Fibroblast of lung (primary cell): ENCODE measurements around the gene MAP3K4. TPM values are rescaled to one million over a fixed set of nuclear protein-coding genes. Genes with fewer than 3 reads are reported as not detected.

Experiments
- DNase-seq, 2 donors: peaks; one replicate each; pipeline versions ENCODE4 v3.0.0 to v3.0.0-alpha.2; 2010; ENCODE audit warnings: low read depth in 2 of 2
- H2AFZ ChIP-seq: 2 replicates; pipeline ENCODE4 v1.5.1; 2012; ENCODE audit warnings: low read length, control low read depth, inconsistent platforms
- H3K27ac ChIP-seq: 2 replicates; pipeline ENCODE4 v1.5.1; 2011; ENCODE audit warnings: low read length, control low read depth; ENCODE audit not compliant: insufficient read depth
- H3K27me3 ChIP-seq: 2 replicates; pipeline ENCODE4 v1.5.1; 2011; ENCODE audit warnings: mild to moderate bottlenecking, low read length; ENCODE audit not compliant: control insufficient read depth, insufficient read depth
- H3K36me3 ChIP-seq: 2 replicates; pipeline ENCODE4 v1.5.1; 2011; ENCODE audit warnings: low read length; ENCODE audit not compliant: control insufficient read depth, insufficient read depth
- H3K4me1 ChIP-seq: 2 replicates; pipeline ENCODE4 v1.5.1; 2011; ENCODE audit warnings: low read length; ENCODE audit not compliant: control insufficient read depth, insufficient read depth; ENCODE audit errors: extremely low read depth
- H3K4me2 ChIP-seq: 2 replicates; pipeline ENCODE4 v1.5.1; 2011; ENCODE audit warnings: low read length, control low read depth; ENCODE audit not compliant: insufficient read depth; ENCODE audit errors: extremely low read depth
- H3K4me3 ChIP-seq, 4 experiments: fragments of 200-600 bp in 1 of 4; sonication (generic) in 1 of 4; replicated peaks in 1 of 4; 2 replicates each; pipeline ENCODE4 v1.5.1; 2011 to 2016; ENCODE audit warnings: low read length in 4 of 4, low read depth in 3 of 4, mild to moderate bottlenecking in 3 of 4, control low read depth in 2 of 4, inconsistent platforms in 1 of 4, mixed read lengths in 1 of 4; ENCODE audit not compliant: insufficient read depth in 1 of 4; ENCODE audit errors: control extremely low read depth in 1 of 4
- H3K79me2 ChIP-seq: 2 replicates; pipeline ENCODE4 v1.5.1; 2012; ENCODE audit warnings: mild to moderate bottlenecking, low read length, inconsistent platforms; ENCODE audit not compliant: control insufficient read depth, insufficient read depth
- H3K9ac ChIP-seq: 2 replicates; pipeline ENCODE4 v1.5.1; 2011; ENCODE audit warnings: mild to moderate bottlenecking, low read length, control low read depth; ENCODE audit not compliant: insufficient read depth
- H3K9me3 ChIP-seq: 2 replicates; pipeline ENCODE4 v1.5.1; 2012; ENCODE audit warnings: low read depth, low read length; ENCODE audit not compliant: control insufficient read depth, insufficient read depth
- H4K20me1 ChIP-seq: 2 replicates; pipeline ENCODE4 v1.5.1; 2011; ENCODE audit warnings: low read length; ENCODE audit not compliant: control insufficient read depth, insufficient read depth; ENCODE audit errors: extremely low read depth
- EZH2 ChIP-seq: IDR thresholded peaks from 2 replicates; pipeline ENCODE4 v1.5.1; 2012; ENCODE audit warnings: low read length, control low read depth, mild to moderate bottlenecking; ENCODE audit errors: missing control alignments
- polyA plus RNA-seq, 2 donors: library from polyadenylated mRNA; depleted of rRNA in 1 of 2; stranded (reverse) in 1 of 2; unstranded in 1 of 2; fragments of >200 nt; gene quantifications; 2 replicates each; pipeline ENCODE4 v1.2.1, GENCODE V29; 2011 to 2012; ENCODE audit warnings: missing spikeins in 1 of 2
- total RNA-seq: library from RNA; depleted of rRNA; stranded (reverse); fragments of >200 nt; gene quantifications from 2 replicates; pipeline ENCODE4 v1.2.1, GENCODE V29; 2014
- TF ChIP-seq, protein P1 (sequence below), 2 donors: IDR thresholded peaks in 1 of 2; conservative IDR thresholded peaks in 1 of 2; 1 replicate in 1 of 2; 2 replicates in 1 of 2; pipeline ENCODE4 v1.5.1; 2011 to 2012; ENCODE audit warnings: low read length in 2 of 2, control low read depth in 1 of 2, inconsistent platforms in 1 of 2, low read depth in 1 of 2, mild to moderate bottlenecking in 1 of 2

MAP3K4 gene
- total and polyA plus RNA-seq, 2 donors (not counting 1 experiment from before 2014, with no cell fraction given), result 9.1 to 44.4 TPM

DNA sequence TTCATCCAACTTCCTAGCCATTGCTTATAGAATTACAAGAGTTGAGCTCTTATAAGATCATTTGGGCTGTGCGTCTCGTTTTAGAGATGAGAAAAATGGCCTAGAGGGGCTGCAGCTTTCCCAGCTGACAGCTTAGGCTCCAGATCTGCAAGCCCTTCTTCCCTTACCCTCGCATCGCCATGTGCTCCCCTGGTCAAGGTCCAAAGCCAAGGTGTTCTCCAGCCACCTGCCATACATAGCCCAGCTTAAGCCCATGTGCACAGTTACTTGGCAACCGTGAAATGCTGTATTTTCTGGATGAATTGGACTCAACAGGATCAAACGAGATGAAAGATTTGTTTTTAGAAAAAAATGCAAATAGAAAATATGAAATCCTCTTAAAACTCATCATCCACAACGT is 7.9 kb downstream of the MAP3K4 start:
- no peaks in the 10 kb centered on the region for H3K4me1 ChIP-seq
- H3K4me3 ChIP-seq, result no peak overlapping the region
- no peaks in the 10 kb centered on the region for H3K27me3 ChIP-seq
- peaks cover 33% of the 10 kb centered on the region for H3K79me2 ChIP-seq
- H3K36me3 ChIP-seq, result no peaks in the 10 kb centered on the region
- no peak overlapping the region for H3K9ac ChIP-seq
- TF ChIP-seq EZH2, result no peak
- TF ChIP-seq, protein P1, sequence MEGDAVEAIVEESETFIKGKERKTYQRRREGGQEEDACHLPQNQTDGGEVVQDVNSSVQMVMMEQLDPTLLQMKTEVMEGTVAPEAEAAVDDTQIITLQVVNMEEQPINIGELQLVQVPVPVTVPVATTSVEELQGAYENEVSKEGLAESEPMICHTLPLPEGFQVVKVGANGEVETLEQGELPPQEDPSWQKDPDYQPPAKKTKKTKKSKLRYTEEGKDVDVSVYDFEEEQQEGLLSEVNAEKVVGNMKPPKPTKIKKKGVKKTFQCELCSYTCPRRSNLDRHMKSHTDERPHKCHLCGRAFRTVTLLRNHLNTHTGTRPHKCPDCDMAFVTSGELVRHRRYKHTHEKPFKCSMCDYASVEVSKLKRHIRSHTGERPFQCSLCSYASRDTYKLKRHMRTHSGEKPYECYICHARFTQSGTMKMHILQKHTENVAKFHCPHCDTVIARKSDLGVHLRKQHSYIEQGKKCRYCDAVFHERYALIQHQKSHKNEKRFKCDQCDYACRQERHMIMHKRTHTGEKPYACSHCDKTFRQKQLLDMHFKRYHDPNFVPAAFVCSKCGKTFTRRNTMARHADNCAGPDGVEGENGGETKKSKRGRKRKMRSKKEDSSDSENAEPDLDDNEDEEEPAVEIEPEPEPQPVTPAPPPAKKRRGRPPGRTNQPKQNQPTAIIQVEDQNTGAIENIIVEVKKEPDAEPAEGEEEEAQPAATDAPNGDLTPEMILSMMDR (conservative IDR thresholded peaks at IDR 0.05 in 1 of 2, IDR thresholded peaks at IDR 0.05 in 1 of 2; ENCODE audit: low read depth in 1 of 2, low read length in 2 of 2), result no peak
- no peak overlapping the region for H3K4me2 ChIP-seq
- no peaks in the 10 kb centered on the region for H4K20me1 ChIP-seq
- no peak overlapping the region for H3K27ac ChIP-seq
- no peak for DNase-seq
- no peak overlapping the region for H2AFZ ChIP-seq
- H3K9me3 ChIP-seq, result no peaks in the 10 kb centered on the region

GRCh38 chr6:161000632-161001031 is 9.1 kb downstream of the MAP3K4 start:
- Histone ChIP-seq H2AFZ (no peak overlapping the region), H3K9me3 (no peaks in the 10 kb centered on the region), H3K27me3 (no peaks in the 10 kb centered on the region), H3K4me3 (no peak overlapping the region), H3K4me1 (no peaks in the 10 kb centered on the region), H4K20me1 (no peaks in the 10 kb centered on the region), H3K9ac (no peak overlapping the region), H3K27ac (no peak overlapping the region), H3K79me2 (peaks cover 27% of the 10 kb centered on the region), H3K36me3 (no peaks in the 10 kb centered on the region), H3K4me2 (no peak overlapping the region)
- TF ChIP-seq EZH2, result no peak
- TF ChIP-seq, protein P1 (conservative IDR thresholded peaks at IDR 0.05 in 1 of 2, IDR thresholded peaks at IDR 0.05 in 1 of 2; ENCODE audit: low read depth in 1 of 2, low read length in 2 of 2), result no peak
- no peak for DNase-seq

GRCh38 chr6:161001421-161001820 is 9.9 kb downstream of the MAP3K4 start:
- Histone ChIP-seq H3K9me3 (no peaks in the 10 kb centered on the region), H3K36me3 (no peaks in the 10 kb centered on the region), H3K4me1 (no peaks in the 10 kb centered on the region), H3K27me3 (no peaks in the 10 kb centered on the region), H3K9ac (no peak overlapping the region), H3K4me2 (no peak overlapping the region), H2AFZ (no peak overlapping the region), H3K27ac (no peak overlapping the region), H3K4me3 (no peak overlapping the region), H4K20me1 (no peaks in the 10 kb centered on the region), H3K79me2 (peaks cover 21% of the 10 kb centered on the region)
- TF ChIP-seq EZH2, result no peak
- TF ChIP-seq, protein P1 (conservative IDR thresholded peaks at IDR 0.05 in 1 of 2, IDR thresholded peaks at IDR 0.05 in 1 of 2; ENCODE audit: low read depth in 1 of 2, low read length in 2 of 2), result no peak
- DNase-seq, result no peak
